Amygdala (tissue), 56 donors: Measurements from ENCODE around the gene RAB31.
A peak's percentile ranks its signal among the peaks of the same experiment; 100 is the strongest.
"Not testable (repeated sequence)": the region's sequence is repeated elsewhere in the genome, so short reads cannot be mapped to it uniquely, and the experiment has no call there.

Experiments
- DNase-seq, 56 donors: peaks; one replicate each; lab custom pipeline; 2025; lab: John Stamatoyannopoulos, UW

RAB31 gene

DNA sequence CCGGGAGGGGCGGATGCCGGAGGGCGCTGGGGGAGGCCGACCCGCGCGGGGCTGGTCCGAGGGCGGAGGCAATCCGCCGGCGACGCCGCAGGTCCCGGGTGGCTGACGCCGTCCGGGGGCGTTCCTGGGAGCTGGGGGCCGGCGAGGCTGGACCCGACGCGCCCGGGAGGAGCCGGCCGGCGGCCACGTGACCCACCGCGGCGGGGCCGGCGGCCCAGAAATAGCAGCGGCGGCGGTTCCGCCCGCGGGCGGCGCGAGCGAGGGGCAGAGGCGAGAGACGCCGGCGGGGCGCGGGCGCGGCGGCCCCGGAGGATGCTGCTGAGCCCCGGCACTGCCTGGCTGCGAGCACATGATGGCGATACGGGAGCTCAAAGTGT, at the start of gene RAB31:
RAB31 (plus strand) TSS at position 245 of the 377 bp plus-strand sequence; CDS start at position 350, 105 bp downstream.
- DNase-seq: peak in 46 of 56 donors; percentile 17 to 82 (median 60)

- DNase-seq: no peak
Observed at GRCh38 chr18:9659499-9660375, 48.4 kb upstream of the RAB31 start.

DNA sequence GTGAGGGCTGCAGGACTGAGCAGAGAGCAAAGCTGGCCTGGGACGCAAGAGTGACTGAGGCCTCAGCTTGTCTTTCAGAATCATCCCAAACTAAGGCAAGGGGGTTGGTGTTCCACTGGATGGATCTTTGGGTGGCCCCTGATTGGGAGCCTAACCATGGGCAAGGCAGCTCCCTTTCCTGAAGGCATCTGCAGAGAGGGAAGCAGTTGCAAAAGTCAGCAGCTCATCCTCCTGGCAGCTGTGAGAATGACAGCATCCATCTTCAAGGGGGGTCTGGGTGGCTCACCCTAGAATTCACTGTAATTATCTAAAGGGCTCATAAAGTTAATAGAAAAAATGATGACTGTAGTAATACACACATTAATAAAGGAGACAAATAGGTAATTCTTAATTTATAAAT, 46.5 kb upstream of the RAB31 start:
- DNase-seq: no peak

- DNase-seq: no peak
Observed at GRCh38 chr18:9663377-9663776, 44.7 kb upstream of the RAB31 start.

DNA sequence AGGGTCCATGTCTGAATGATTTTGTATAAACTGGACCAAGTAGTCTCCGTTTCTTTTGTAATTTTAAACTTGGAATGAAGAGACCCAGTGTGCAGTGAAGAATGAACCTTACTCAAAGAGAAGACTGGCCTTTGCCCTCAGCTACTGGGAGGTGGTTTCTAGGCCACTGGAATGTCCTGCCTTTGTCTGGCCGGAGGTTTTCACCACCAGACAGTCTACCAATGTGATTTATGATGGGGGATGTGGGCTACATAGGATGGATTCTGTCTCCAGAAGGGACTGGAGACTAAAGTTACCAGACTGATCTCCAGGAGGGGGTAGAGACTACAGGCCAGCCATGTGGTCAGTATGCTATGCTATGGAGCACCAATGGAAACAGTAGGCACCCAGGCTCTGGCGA, 42.8 kb upstream of the RAB31 start:
- DNase-seq: no peak

- DNase-seq: no peak
Observed at GRCh38 chr18:9666548-9666947, 41.6 kb upstream of the RAB31 start.

DNA sequence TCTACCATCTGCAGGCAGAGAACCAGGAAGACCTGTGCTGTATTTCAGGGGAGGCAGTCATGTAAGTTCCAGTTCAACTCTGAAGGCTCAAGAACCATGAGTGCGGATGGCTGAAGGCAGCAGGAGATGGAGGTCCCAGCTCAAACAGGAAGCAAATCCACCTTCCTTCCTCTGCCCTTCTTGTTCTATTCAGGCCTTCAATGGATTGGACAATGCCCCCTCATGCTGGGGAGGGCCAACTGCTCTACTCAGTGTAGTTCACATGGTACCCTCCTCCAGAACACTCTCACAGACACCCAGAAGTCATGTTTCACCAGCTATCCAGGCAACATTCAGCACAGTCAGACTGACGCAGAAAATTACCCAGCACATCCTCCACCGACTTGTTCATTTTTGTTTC, 39.1 kb upstream of the RAB31 start:
- DNase-seq: no peak

DNA sequence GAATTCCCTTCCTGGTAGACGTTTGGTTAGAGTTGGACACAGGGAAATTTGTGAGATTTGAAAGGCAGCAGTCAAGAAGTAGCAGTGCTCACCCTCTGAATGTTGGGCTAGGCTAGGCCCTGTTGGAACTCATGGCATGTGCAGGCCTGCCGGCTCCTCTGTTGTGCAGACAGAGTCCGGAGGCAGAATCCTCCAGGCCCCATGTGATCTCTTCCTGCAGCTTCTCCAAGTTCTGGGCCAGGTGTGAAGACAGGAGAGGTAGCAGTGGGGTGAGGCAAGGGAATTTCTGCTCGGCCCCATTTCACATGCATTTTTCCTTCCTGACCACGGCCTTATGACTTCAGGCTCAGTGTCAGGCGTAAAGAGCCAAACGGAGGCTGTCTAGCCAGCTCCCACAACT, 36.9 kb upstream of the RAB31 start:
- no peak for DNase-seq

DNA sequence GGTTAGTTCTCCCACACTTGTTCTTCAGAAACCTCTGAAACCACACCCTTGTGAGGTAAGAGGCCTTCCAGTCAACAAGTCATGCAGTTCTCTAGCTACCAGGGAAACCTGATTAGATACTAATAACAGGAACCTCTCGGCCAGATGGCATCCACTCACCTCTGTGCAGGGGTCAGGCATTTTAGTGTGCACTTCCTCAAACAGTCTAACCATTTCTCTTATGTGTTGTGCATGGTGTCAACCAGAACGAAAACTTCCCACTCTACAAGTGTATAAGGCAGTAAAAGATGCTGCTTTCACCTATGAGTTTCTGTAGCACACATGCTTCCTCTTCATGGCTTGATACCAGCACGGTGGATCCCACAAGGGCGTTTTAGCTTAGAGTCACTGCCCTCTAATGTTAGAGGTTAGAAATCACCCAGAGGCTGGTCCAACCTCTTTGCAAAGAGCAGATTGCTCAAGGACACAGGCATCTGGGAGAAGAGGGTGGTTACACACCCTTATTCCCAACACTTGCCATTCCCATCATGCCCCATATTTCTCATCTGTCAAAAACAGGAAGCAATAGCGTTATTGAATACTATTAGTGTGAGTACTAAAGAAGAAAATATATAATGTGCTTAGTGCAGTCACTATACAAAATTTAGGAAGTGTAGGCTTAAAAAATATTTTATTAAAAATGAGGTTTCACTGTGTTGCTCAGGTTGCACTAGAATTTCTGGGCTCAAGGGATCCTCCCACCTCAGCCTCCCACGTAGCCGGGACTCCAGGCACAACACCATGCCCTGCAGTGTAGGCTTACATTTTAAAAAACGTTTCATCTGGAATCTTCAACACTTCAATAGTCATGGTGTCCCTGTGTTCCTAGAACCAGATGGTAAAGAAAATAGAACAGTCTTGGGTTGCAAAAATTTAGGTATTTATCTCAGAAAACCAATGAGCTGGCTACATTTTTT, 34.5 kb upstream of the RAB31 start:
- peak in 4 of 56 donors; percentile 7 to 17 (median 12) for DNase-seq

DNA sequence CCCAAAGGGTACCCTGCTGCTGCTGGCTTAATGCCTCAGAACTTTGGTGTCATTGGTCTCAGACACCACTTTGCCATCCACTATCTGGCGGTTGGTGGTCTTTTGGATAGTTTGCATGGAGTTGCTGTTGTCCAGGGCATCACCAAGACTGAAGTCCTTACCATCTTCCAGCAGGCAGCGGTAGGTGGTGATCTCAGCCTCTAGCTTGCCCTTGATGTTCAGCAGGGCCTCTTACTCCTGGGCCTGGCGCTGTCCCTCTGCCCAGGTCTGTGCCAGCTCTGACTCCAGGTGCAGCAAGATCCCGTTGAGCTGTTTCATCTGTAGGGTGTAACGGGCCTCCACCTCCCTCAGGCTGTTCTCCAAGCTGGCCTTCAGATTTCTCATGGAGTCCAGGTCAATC, 29.9 kb upstream of the RAB31 start:
- not testable (repeated sequence) for DNase-seq

GRCh38 chr18:9679125-9679524, 29.0 kb upstream of the RAB31 start:
- DNase-seq: no peak

DNA sequence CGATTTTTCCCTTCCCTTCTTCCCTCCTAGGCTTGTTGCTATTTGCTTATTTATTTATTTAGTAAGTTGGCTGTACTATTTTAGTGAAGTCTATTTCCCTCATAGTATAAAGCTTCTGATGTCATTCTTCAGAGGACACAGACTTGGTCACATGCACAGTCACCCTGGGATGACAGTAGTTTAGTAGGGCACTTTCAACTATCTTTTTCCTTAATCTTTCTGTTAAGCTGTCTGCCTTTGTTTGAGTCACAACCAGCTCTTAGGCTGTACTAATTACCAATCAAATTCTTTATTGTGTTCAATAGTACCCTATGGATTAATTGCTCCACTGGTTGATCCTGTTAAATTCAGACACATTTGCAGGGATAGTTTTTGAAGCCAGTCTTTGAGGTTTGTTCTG, 26.9 kb upstream of the RAB31 start:
- no peak for DNase-seq

DNA sequence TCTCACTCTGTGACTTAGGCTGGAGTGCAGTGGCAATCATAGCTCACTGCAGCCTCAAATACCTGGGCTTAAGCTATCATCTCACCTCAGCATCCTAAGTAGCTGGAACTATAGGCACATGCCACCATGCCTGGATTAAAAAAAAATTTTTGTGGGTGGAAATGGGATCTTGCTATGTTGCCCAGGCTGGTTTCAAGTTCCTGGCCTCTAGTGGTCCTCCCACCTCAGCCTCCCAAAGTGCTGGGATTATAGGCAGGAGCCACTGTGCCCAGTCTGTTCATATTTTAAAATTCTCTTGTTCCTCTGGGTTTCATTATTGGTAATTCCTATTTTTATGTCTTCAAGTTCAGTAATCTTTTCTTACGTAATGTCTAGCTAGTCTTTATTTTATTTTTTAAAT, 25.5 kb upstream of the RAB31 start:
- DNase-seq: no peak

GRCh38 chr18:9683418-9684396, 24.4 kb upstream of the RAB31 start:
- DNase-seq: peak in 13 of 56 donors; percentile 7 to 70 (median 18)

- DNase-seq: no peak
Observed at GRCh38 chr18:9684881-9685614, 23.1 kb upstream of the RAB31 start.

DNA sequence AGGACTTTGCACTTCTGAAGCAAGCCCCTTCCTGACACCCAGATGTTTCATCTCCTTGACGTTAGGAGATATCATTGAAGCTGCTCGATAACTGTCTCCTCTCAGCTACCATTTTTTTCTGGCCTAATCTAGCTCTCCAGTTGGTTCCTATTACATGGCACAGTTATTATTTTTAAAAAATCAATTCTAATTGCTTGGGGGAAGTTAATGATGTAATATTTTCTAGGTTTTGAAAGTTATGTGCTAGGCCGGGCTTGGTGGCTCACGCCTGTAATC, 22.5 kb upstream of the RAB31 start:
- no peak for DNase-seq

DNA sequence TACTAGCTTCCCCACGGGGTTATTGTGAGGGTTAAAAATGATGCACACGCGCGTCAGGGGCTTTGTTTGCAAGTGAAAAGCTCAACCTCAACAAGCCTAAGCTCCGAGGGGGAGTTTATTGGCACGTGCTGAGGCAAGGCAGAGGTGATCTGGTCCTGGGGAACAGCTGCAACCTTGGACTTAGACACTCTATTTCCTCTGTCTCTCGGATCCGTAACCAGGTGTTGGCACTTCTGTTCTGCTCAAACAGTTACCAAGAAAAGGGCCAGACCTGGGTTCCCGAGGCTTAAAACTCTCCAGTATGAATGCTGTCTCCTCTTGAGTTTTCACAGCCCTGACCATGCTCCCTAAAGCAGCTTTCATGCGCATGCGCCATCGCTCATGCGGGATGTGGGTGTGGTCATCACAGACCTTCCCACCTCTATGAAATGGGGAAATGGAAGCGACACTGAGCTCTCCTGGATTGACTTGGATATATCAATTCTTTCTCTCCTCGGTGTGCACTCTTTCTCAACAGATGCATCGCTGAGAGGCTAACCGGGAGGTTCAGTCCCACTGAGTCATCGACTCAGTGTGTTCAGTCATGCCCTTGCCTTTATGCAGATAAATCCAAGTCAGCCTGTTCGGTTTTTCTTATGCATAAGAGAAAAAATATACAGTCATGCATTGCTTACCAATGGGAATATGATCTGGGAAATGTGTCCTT, 19.9 kb upstream of the RAB31 start:
- DNase-seq: no peak

DNA sequence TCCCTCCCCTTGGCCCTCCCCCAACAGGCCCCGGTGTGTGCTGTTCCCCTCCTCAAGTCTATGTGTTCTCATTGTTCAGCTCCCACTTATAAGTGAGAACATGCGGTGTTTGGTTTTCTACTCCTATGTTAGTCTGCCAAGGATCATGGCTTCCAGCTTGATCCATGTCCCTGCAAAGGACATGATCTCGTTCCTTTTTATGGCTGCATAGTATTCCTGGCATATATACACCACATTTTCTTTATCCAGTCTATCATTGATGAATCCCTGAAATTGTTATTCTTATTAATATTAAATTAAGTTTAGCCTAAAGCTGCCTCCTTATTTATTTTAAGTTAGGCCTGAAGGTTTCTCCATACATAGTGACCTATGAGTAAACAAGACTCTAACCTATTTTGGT, 18.8 kb upstream of the RAB31 start:
- DNase-seq: no peak
